Body of pancreas (tissue), 4 donors: Measurements from ENCODE around the gene LRIG1.

ENCODE experiments used
- CTCF ChIP-seq, 7 experiments: fragments of 450-650 bp in 4 of 7; fragments of 200-600 bp in 3 of 7; sonication (generic) in 3 of 7; IDR thresholded peaks; one replicate each; pipeline ENCODE4 v1.5.1; 2016 to 2019; ENCODE audit warnings: antibody characterized with exemption in 7 of 7
- POLR2A ChIP-seq, 3 donors: fragments of 450-650 bp; IDR thresholded peaks; one replicate each; pipeline ENCODE4 v1.6.1; 2016; ENCODE audit warnings: antibody characterized with exemption in 3 of 3, mild to moderate bottlenecking in 2 of 3

- no peak for TF ChIP-seq CTCF (IDR thresholded peaks at IDR 0.05)
- TF ChIP-seq POLR2A (IDR thresholded peaks at IDR 0.05) = no peak
Measured at GRCh38 chr3:66492071-66492470, 8.8 kb downstream of the LRIG1 start.
